CD4-positive, CD25-positive, alpha-beta regulatory T cell (primary cell): ENCODE data around the gene CRTAC1. TPM values are rescaled to one million over a fixed set of nuclear protein-coding genes. Genes with fewer than 3 reads are reported as not detected.
A peak's percentile ranks its signal among the peaks of the same experiment; 100 is the strongest.

Source experiments
- ATAC-seq, 2 donors: fragments of 150-1000 bp; cut with Tn5 transposase; one replicate each; pipeline ENCODE4 v1.10.0; 2021; ENCODE audit warnings: low read depth in 2 of 2, moderate number of reproducible peaks in 2 of 2, moderate library complexity in 1 of 2
- DNase-seq, 3 donors: peaks; one replicate each; pipeline versions ENCODE4 v3.0.0 to v3.0.0-alpha.2; 2012 to 2022; ENCODE audit warnings: mixed read lengths in 1 of 3
- H3K27ac ChIP-seq: one replicate; pipeline ENCODE4 v1.7.0; 2013; ENCODE audit warnings: mild to moderate bottlenecking, low read length; ENCODE audit not compliant: insufficient read depth, poor library complexity, severe bottlenecking
- H3K27me3 ChIP-seq: one replicate; pipeline ENCODE4 v1.7.0; 2013; ENCODE audit warnings: low read length; ENCODE audit not compliant: control insufficient read depth, insufficient read depth
- H3K36me3 ChIP-seq: one replicate; pipeline ENCODE4 v1.7.0; 2013; ENCODE audit warnings: mild to moderate bottlenecking, low read length, moderate library complexity; ENCODE audit not compliant: control insufficient read depth, insufficient read depth
- H3K4me1 ChIP-seq: 2 replicates; pipeline ENCODE4 v1.7.0; 2013; ENCODE audit warnings: mild to moderate bottlenecking, low read length; ENCODE audit not compliant: insufficient read depth, control insufficient read depth, poor library complexity, severe bottlenecking
- H3K4me3 ChIP-seq: one replicate; pipeline ENCODE4 v1.7.0; 2013; ENCODE audit warnings: low read depth, mild to moderate bottlenecking, low read length, moderate library complexity
- H3K9me3 ChIP-seq, 2 experiments: 1 replicate in 1 of 2; 2 replicates in 1 of 2; pipeline ENCODE4 v1.7.0; 2013; ENCODE audit warnings: low read length in 2 of 2, mild to moderate bottlenecking in 1 of 2, moderate library complexity in 1 of 2; ENCODE audit not compliant: control insufficient read depth in 2 of 2
- H3K27ac Mint-ChIP-seq, 3 donors: one replicate each; pipeline ENCODE4 v1.8.0; 2020 to 2022; ENCODE audit warnings: mild to moderate bottlenecking in 3 of 3, mixed read lengths in 3 of 3, moderate library complexity in 2 of 3
- H3K27me3 Mint-ChIP-seq: one replicate; pipeline ENCODE4 v1.8.0; 2022; ENCODE audit warnings: mild to moderate bottlenecking, mixed read lengths
- H3K36me3 Mint-ChIP-seq: one replicate; pipeline ENCODE4 v1.8.0; 2020; ENCODE audit warnings: mixed read lengths
- H3K4me1 Mint-ChIP-seq, 4 donors: one replicate each; pipeline ENCODE4 v1.8.0; 2020 to 2022; ENCODE audit warnings: mixed read lengths in 4 of 4, mild to moderate bottlenecking in 1 of 4
- H3K4me3 Mint-ChIP-seq, 4 donors: one replicate each; pipeline ENCODE4 v1.8.0; 2020 to 2022; ENCODE audit warnings: mild to moderate bottlenecking in 4 of 4, mixed read lengths in 4 of 4, moderate library complexity in 3 of 4
- H3K9me3 Mint-ChIP-seq, 7 donors: one replicate each; pipeline ENCODE4 v1.8.0; 2020 to 2022; ENCODE audit warnings: mixed read lengths in 7 of 7, mild to moderate bottlenecking in 3 of 7, moderate library complexity in 2 of 7
- polyA plus RNA-seq, 4 donors: library from polyadenylated mRNA; unstranded; fragments of 300-500 nt; fragmentation: Illumina TruSeq; gene quantifications; one replicate each; pipeline ENCODE4 v1.2.3, GENCODE V29; 2021
- total RNA-seq: library from RNA; stranded (reverse); gene quantifications from one replicate; pipeline ENCODE4 v1.2.3, GENCODE V29; 2022

Gene CRTAC1
- total and polyA plus RNA-seq, 5 donors from 2014 or later = not detected

- no peak for ATAC-seq
- no peaks in the 10 kb centered on the region for H3K36me3 Mint-ChIP-seq
- no peaks in the 10 kb centered on the region for H3K4me1 Mint-ChIP-seq
- Histone ChIP-seq H3K9me3 (no peaks in the 10 kb centered on the region), H3K27me3 (peaks cover 4% of the 10 kb centered on the region), H3K36me3 (no peaks in the 10 kb centered on the region), H3K27ac (no peak overlapping the region), H3K4me1 (no peaks in the 10 kb centered on the region), H3K4me3 (no peak overlapping the region)
- H3K9me3 Mint-ChIP-seq = peaks cover 0 to 2% (median 0%) of the 10 kb centered on the region in 7 donors
- H3K27me3 Mint-ChIP-seq = peaks cover 9% of the 10 kb centered on the region
- DNase-seq = no peak
- no peak overlapping the region for H3K4me3 Mint-ChIP-seq
- H3K27ac Mint-ChIP-seq = no peak overlapping the region
Measured at GRCh38 chr10:98060079-98060478, 29.7 kb upstream of the CRTAC1 start.

DNA sequence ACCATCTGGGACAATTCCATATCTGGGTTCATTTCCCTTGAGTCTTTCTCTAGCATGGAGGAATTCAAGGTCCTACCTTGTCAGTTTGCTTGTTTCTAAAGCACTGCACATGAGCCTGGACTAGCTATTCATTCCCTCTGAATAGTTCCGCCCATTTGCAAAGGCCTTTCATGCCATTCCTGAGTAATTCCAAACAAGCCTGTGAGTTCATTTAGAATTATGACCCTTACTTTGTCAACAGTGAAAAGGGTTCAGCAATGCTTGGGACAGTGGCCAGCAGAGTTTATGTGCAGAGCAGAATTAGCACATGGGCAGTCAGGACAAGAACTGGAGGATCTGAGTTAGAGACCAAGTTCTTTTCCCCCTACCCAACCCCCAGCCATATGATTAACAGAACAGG is 27.9 kb upstream of the CRTAC1 start:
- no peaks in the 10 kb centered on the region for H3K36me3 ChIP-seq
- no peaks in the 10 kb centered on the region for H3K9me3 ChIP-seq
- peaks cover 12% of the 10 kb centered on the region for H3K27me3 Mint-ChIP-seq
- no peak overlapping the region for H3K27ac Mint-ChIP-seq
- peaks cover 0 to 2% (median 0%) of the 10 kb centered on the region in 7 donors for H3K9me3 Mint-ChIP-seq
- no peak overlapping the region for H3K4me3 ChIP-seq
- DNase-seq (no peak), ATAC-seq (no peak)
- no peak overlapping the region for H3K4me3 Mint-ChIP-seq
- no peaks in the 10 kb centered on the region for H3K4me1 ChIP-seq
- no peaks in the 10 kb centered on the region for H3K36me3 Mint-ChIP-seq
- H3K27ac ChIP-seq = no peak overlapping the region
- no peaks in the 10 kb centered on the region for H3K4me1 Mint-ChIP-seq
- peaks cover 8% of the 10 kb centered on the region for H3K27me3 ChIP-seq

- Histone ChIP-seq H3K4me3 (no peak overlapping the region), H3K36me3 (no peaks in the 10 kb centered on the region), H3K9me3 (no peaks in the 10 kb centered on the region), H3K27me3 (peaks cover 7% of the 10 kb centered on the region), H3K27ac (no peak overlapping the region), H3K4me1 (no peaks in the 10 kb centered on the region)
- H3K4me1 Mint-ChIP-seq = no peaks in the 10 kb centered on the region
- no peak for ATAC-seq
- H3K9me3 Mint-ChIP-seq = peaks cover 0 to 2% (median 0%) of the 10 kb centered on the region in 7 donors
- H3K4me3 Mint-ChIP-seq = no peak overlapping the region
- no peaks in the 10 kb centered on the region for H3K36me3 Mint-ChIP-seq
- no peak overlapping the region for H3K27ac Mint-ChIP-seq
- H3K27me3 Mint-ChIP-seq = peaks cover 17% of the 10 kb centered on the region
- peak in 1 of 3 donors; percentile 8 for DNase-seq
Measured at GRCh38 chr10:98055841-98056516, 25.6 kb upstream of the CRTAC1 start.

DNA sequence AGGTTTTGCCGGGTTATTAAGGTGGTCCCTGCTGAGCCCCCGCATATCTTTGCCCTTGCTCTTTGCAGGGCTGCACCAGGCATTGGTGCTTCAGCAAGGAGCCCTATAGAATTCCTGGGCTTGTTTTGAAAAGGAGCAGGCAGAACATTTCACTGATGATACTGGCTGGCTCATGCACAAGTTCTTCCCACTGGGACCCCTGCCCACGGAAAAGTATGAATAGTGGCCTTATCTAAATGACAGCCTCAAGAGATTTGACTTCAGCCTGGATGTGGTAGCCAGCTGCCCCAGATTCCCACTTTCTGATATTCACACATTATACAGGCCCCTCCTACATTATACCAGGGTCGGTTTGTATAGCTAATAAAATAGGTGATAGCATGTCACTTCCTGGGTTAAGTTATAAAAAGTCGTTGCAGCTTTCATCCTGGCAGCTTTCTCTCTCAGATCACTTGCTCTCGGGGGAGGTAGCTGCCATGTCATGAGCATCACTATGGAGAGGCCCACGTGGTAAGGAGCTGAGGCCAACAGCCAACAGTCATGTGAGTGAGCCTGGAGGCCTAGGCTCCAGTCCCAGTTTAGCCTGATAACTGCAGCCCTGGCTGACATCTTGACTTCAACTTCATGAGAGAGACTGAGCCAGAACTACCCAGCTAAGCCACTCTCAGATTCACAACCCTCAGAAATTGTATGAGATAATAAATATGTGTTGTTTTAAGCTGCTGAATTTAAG is 16.8 kb upstream of the CRTAC1 start:
- Histone ChIP-seq H3K36me3 (no peaks in the 10 kb centered on the region), H3K9me3 (no peaks in the 10 kb centered on the region), H3K4me1 (no peaks in the 10 kb centered on the region), H3K27ac (no peak overlapping the region), H3K27me3 (peaks cover 8% of the 10 kb centered on the region), H3K4me3 (no peak overlapping the region)
- H3K36me3 Mint-ChIP-seq = no peaks in the 10 kb centered on the region
- H3K9me3 Mint-ChIP-seq = no peaks in the 10 kb centered on the region
- no peak for ATAC-seq
- H3K27ac Mint-ChIP-seq = no peak overlapping the region
- H3K4me1 Mint-ChIP-seq = peaks cover 0 to 4% (median under 1%) of the 10 kb centered on the region in 4 donors
- no peak for DNase-seq
- no peak overlapping the region for H3K4me3 Mint-ChIP-seq
- peaks cover 33% of the 10 kb centered on the region for H3K27me3 Mint-ChIP-seq

- Mint-ChIP-seq H3K4me1 (peaks cover 0 to 4% (median under 1%) of the 10 kb centered on the region in 4 donors), H3K27ac (no peak overlapping the region), H3K4me3 (no peak overlapping the region), H3K9me3 (no peaks in the 10 kb centered on the region), H3K36me3 (no peaks in the 10 kb centered on the region), H3K27me3 (peaks cover 34% of the 10 kb centered on the region)
- H3K4me1 ChIP-seq = no peaks in the 10 kb centered on the region
- peaks cover 8% of the 10 kb centered on the region for H3K27me3 ChIP-seq
- no peaks in the 10 kb centered on the region for H3K9me3 ChIP-seq
- ATAC-seq (peak; percentile 64 to 76), DNase-seq (peak; percentile 24 to 74 (median 54))
- H3K27ac ChIP-seq = no peak overlapping the region
- no peak overlapping the region for H3K4me3 ChIP-seq
- no peaks in the 10 kb centered on the region for H3K36me3 ChIP-seq
Measured at GRCh38 chr10:98045785-98046389, 15.5 kb upstream of the CRTAC1 start.

DNA sequence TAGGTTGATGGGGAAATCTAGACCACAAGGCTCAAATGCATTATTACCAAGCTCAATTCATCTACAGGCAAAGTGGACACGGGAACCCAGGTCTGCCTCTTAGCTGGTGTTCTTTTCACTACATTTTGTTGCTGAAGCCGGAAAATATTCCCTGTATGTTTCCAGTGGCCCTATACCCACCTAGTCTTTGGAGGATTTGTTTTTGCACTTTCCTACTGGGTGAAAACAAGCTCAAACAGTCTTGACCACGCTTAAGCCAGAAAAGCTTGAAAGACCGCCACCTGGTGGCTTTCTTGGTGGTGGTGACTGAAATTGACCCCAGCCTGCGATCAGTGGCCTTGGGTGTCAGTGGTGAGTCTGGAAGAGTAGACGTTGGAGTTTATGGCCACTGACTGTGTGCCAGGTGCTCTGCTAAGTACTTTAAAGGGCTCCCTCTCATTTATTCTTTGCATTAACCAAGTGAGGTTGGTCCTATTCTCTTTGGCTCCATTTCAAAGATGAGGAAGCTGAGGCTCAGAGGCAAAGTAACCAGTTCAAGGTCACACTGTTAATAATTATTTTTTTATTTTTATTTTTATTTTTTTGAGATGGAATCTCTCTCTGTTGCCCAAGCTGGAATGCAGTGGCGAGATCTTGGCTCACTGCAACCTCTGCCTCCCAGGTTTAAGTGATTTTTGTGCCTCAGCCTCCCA is 11.1 kb upstream of the CRTAC1 start:
- H3K27me3 Mint-ChIP-seq = peaks cover 68% of the 10 kb centered on the region
- H3K4me3 Mint-ChIP-seq = no peak overlapping the region
- Histone ChIP-seq H3K27ac (no peak overlapping the region), H3K27me3 (peaks cover 27% of the 10 kb centered on the region), H3K36me3 (no peaks in the 10 kb centered on the region), H3K4me1 (no peaks in the 10 kb centered on the region), H3K9me3 (no peaks in the 10 kb centered on the region), H3K4me3 (no peak overlapping the region)
- DNase-seq (peak in 2 of 3 donors; percentile 11 to 53), ATAC-seq (no peak)
- no peak overlapping the region for H3K27ac Mint-ChIP-seq
- peaks cover 0 to 4% (median under 1%) of the 10 kb centered on the region in 4 donors for H3K4me1 Mint-ChIP-seq
- no peaks in the 10 kb centered on the region for H3K9me3 Mint-ChIP-seq
- H3K36me3 Mint-ChIP-seq = no peaks in the 10 kb centered on the region

DNA sequence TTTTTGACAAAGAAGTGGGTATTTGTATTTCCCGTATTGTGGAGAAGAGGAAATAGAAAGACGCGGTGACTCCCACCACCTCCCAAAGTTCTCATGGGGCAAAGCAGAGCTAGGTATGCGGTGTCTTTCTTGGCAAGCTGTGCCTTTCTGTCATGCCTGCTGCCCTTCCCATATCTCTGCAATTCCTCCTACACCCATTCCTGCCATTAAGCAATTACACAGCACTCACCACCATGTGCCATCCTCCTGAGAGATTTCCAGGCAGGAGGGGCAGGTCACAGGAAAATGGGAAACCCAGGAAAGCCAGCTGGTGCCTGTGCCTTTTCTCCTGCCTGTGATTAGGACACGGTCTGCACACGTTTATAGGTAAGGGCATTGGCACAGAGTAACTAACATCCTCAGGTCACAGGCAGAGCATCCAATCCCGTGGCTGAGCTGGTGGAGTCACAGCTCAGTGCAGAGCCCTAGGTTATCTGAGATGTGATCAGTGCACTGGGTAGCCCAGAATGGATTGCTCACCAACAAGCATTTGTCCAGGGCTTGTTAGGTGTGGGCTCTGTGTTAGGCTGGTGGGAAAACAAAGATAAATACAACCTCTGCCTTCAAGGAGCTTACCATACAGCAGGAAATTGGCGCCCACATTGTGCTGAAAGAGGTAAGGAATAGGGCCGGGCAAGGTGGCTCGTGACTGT is 9.4 kb upstream of the CRTAC1 start:
- H3K27ac Mint-ChIP-seq = no peak overlapping the region
- no peak for DNase-seq
- peaks cover 33% of the 10 kb centered on the region for H3K27me3 ChIP-seq

More for the DNA sequence above, 9.4 kb upstream of the CRTAC1 start:
- Histone ChIP-seq H3K4me1 (no peaks in the 10 kb centered on the region), H3K9me3 (no peaks in the 10 kb centered on the region), H3K36me3 (no peaks in the 10 kb centered on the region), H3K4me3 (no peak overlapping the region), H3K27ac (no peak overlapping the region)
- peaks cover 77% of the 10 kb centered on the region for H3K27me3 Mint-ChIP-seq
- H3K9me3 Mint-ChIP-seq = peaks cover 0 to 2% (median 0%) of the 10 kb centered on the region in 7 donors
- no peak for ATAC-seq
- H3K36me3 Mint-ChIP-seq = no peaks in the 10 kb centered on the region
- H3K4me1 Mint-ChIP-seq = no peaks in the 10 kb centered on the region
- H3K4me3 Mint-ChIP-seq = no peak overlapping the region
